ENCODE results near the gene SORL1-AS1.
"Not testable (repeated sequence)": the region's sequence is repeated elsewhere in the genome, so short reads cannot be mapped to it uniquely, and the experiment has no call there.

The SORL1-AS1 gene

GRCh38 chr11:121418625-121419114, 34.1 kb downstream of the SORL1-AS1 start:
- no peaks in the 10 kb centered on the region for H3K27me3 ChIP-seq (ENCODE audit: control insufficient read depth in 1 of 2, insufficient read depth in 2 of 2, low read length in 1 of 2)
- H3K36me3 ChIP-seq (ENCODE audit: control insufficient read depth in 1 of 2, insufficient read depth in 2 of 2, low read length in 1 of 2) = no peaks in the 10 kb centered on the region
- H3K4me1 ChIP-seq (ENCODE audit: control insufficient read depth in 1 of 2, insufficient read depth in 2 of 2, low read length in 2 of 2) = no peaks in the 10 kb centered on the region
- ATAC-seq (ENCODE audit: low FRiP score) (peak; percentile 6), DNase-seq (peak in 1 of 2 donors; percentile 73)
- intact Hi-C loops (cut with DNase I) = no loop called here
- no peak overlapping the region for H3K4me3 ChIP-seq (ENCODE audit: low read length in 2 of 2)
- 91 to 93% methylated on average over 7 of the region's 7 CpGs for WGBS, 2 donors
- no peak overlapping the region for H3K27ac ChIP-seq (ENCODE audit: low read depth in 1 of 2, low read length in 2 of 2)
- H3K9me3 ChIP-seq (ENCODE audit: control insufficient read depth, low read length) = no peaks in the 10 kb centered on the region

DNA sequence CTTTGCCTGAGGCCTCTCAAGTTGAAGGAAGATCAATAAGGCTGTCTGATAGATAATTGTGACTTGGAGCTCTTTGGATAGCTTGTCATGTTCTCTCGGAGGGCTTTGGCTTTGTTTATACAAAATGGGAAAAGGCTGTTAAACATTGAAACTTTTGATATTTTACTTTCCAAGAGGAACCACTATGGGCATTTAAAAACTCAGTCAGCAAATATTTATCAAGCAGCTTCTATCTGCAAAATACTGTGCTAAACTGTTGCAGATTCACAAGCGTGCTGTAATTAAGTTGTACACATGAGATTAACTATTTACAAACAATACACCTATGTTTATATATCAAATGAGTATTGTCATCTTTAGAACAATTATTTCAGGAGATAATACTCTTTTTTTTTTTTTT, 35.2 kb downstream of the SORL1-AS1 start:
- no peaks in the 10 kb centered on the region for H3K4me1 ChIP-seq (ENCODE audit: control insufficient read depth in 1 of 2, insufficient read depth in 2 of 2, low read length in 2 of 2)
- DNase-seq = no peak
- WGBS, 2 donors = 46 to 53% methylated on average over 2 of the region's 2 CpGs
- H3K36me3 ChIP-seq (ENCODE audit: control insufficient read depth in 1 of 2, insufficient read depth in 2 of 2, low read length in 1 of 2) = no peaks in the 10 kb centered on the region
- no peak overlapping the region for H3K27ac ChIP-seq (ENCODE audit: low read depth in 1 of 2, low read length in 2 of 2)
- H3K4me3 ChIP-seq (ENCODE audit: low read length in 2 of 2) = no peak overlapping the region
- intact Hi-C loops (cut with DNase I) = no loop called here
- no peaks in the 10 kb centered on the region for H3K9me3 ChIP-seq (ENCODE audit: control insufficient read depth, low read length)
- ATAC-seq (ENCODE audit: low FRiP score) = no peak
- H3K27me3 ChIP-seq (ENCODE audit: control insufficient read depth in 1 of 2, insufficient read depth in 2 of 2, low read length in 1 of 2) = no peaks in the 10 kb centered on the region

DNA sequence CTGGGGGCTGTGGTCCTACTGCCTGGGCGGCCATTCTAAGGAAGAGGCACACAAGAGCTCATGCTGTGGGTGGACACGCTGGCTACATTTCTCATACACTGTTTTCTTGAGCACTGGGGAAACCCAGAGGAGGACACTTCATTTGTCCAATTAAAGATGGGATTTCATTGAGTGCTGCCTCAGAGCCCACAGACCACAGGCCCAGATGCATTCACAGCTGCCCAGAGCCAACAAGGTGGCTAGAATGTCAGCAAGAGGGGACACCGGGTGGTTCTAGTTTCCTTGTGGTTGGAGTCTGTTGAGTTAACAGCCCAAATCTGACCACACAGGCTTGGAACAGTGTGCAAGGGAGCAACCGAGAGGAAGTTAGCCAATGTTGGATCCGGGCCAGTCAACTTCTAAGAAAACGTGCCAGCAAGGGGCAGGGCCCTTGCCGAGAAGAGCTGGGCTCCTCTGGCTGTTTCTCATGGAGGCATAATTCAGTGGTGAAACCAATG, 35.7 kb downstream of the SORL1-AS1 start:
- ATAC-seq (ENCODE audit: low FRiP score) = peak; percentile 90
- Histone ChIP-seq H3K4me3 (ENCODE audit: low read length in 2 of 2) (no peak overlapping the region), H3K27ac (ENCODE audit: low read depth in 1 of 2, low read length in 2 of 2) (no peak overlapping the region), H3K9me3 (ENCODE audit: control insufficient read depth, low read length) (no peaks in the 10 kb centered on the region), H3K36me3 (ENCODE audit: control insufficient read depth in 1 of 2, insufficient read depth in 2 of 2, low read length in 1 of 2) (no peaks in the 10 kb centered on the region), H3K4me1 (ENCODE audit: control insufficient read depth in 1 of 2, insufficient read depth in 2 of 2, low read length in 2 of 2) (no peaks in the 10 kb centered on the region), H3K27me3 (ENCODE audit: control insufficient read depth in 1 of 2, insufficient read depth in 2 of 2, low read length in 1 of 2) (no peaks in the 10 kb centered on the region)
- DNase-seq = peak; percentile 90 to 94
- 11 to 12% methylated on average over 7 of the region's 7 CpGs for WGBS, 2 donors
- intact Hi-C loops (cut with DNase I) = no loop called here

- no peaks in the 10 kb centered on the region for H3K36me3 ChIP-seq (ENCODE audit: control insufficient read depth in 1 of 2, insufficient read depth in 2 of 2, low read length in 1 of 2)
- H3K9me3 ChIP-seq (ENCODE audit: control insufficient read depth, low read length) = no peaks in the 10 kb centered on the region
- DNase-seq (no peak), ATAC-seq (ENCODE audit: low FRiP score) (no peak)
- H3K4me1 ChIP-seq (ENCODE audit: control insufficient read depth in 1 of 2, insufficient read depth in 2 of 2, low read length in 2 of 2) = no peaks in the 10 kb centered on the region
- H3K4me3 ChIP-seq (ENCODE audit: low read length in 2 of 2) = no peak overlapping the region
- 23 to 27% methylated on average over 1 of the region's 1 CpG for WGBS, 2 donors
- intact Hi-C loops (cut with DNase I) = no loop called here
- H3K27me3 ChIP-seq (ENCODE audit: control insufficient read depth in 1 of 2, insufficient read depth in 2 of 2, low read length in 1 of 2) = no peaks in the 10 kb centered on the region
- no peak overlapping the region for H3K27ac ChIP-seq (ENCODE audit: low read depth in 1 of 2, low read length in 2 of 2)
These were observed 36.9 kb downstream of the SORL1-AS1 start for GRCh38 chr11:121415856-121416255.

- Histone ChIP-seq H3K9me3 (ENCODE audit: control insufficient read depth, low read length) (no peaks in the 10 kb centered on the region), H3K27me3 (ENCODE audit: control insufficient read depth in 1 of 2, insufficient read depth in 2 of 2, low read length in 1 of 2) (no peaks in the 10 kb centered on the region), H3K36me3 (ENCODE audit: control insufficient read depth in 1 of 2, insufficient read depth in 2 of 2, low read length in 1 of 2) (no peaks in the 10 kb centered on the region), H3K4me1 (ENCODE audit: control insufficient read depth in 1 of 2, insufficient read depth in 2 of 2, low read length in 2 of 2) (no peaks in the 10 kb centered on the region), H3K27ac (ENCODE audit: low read depth in 1 of 2, low read length in 2 of 2) (no peak overlapping the region), H3K4me3 (ENCODE audit: low read length in 2 of 2) (no peak overlapping the region)
- intact Hi-C loops (cut with DNase I) = no loop called here
- 93 to 100% methylated on average over 2 of the region's 2 CpGs for WGBS, 2 donors
- DNase-seq = no peak
- no peak for ATAC-seq (ENCODE audit: low FRiP score)
These were observed 38.4 kb downstream of the SORL1-AS1 start for GRCh38 chr11:121414141-121414913.

- no peaks in the 10 kb centered on the region for H3K27me3 ChIP-seq (ENCODE audit: control insufficient read depth in 1 of 2, insufficient read depth in 2 of 2, low read length in 1 of 2)
- whole genome bisulfite sequencing, 2 donors = 76 to 78% methylated on average over 4 of the region's 4 CpGs
- no peak overlapping the region for H3K4me3 ChIP-seq (ENCODE audit: low read length in 2 of 2)
- no peaks in the 10 kb centered on the region for H3K36me3 ChIP-seq (ENCODE audit: control insufficient read depth in 1 of 2, insufficient read depth in 2 of 2, low read length in 1 of 2)
- no peaks in the 10 kb centered on the region for H3K4me1 ChIP-seq (ENCODE audit: control insufficient read depth in 1 of 2, insufficient read depth in 2 of 2, low read length in 2 of 2)
- no peaks in the 10 kb centered on the region for H3K9me3 ChIP-seq (ENCODE audit: control insufficient read depth, low read length)
- intact Hi-C loops (cut with DNase I) = no loop called here
- no peak for ATAC-seq (ENCODE audit: low FRiP score)
- DNase-seq = no peak
- H3K27ac ChIP-seq (ENCODE audit: low read depth in 1 of 2, low read length in 2 of 2) = no peak overlapping the region
These were observed 39.9 kb downstream of the SORL1-AS1 start for GRCh38 chr11:121412711-121413415.

DNA sequence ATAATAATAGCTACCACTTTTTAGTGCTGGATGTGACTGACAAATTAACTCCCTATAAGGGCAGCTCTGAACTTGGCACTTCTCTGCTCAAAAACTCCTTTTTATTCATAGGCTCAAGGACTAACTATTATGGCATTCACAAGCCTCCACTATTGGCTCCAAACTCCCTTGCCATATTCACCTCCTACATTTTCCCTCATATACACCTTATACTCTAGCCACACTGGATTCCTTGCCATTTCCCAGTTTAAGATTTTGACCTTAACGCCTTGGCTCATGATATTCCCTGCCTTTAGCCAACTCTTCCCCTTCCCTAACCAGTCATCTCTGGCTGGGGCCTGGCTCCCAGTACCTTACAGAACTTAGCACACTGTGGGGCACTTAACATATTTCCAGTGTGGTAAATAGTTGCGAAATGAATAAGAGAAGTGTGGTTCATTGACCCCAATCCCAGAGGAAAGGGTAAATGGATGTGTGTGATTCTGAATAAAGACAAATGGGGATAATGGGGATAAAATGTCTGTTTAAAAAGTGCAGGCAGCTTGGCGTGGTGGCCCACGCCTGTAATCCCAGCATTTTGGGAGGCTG, 40.7 kb downstream of the SORL1-AS1 start:
- Histone ChIP-seq H3K27me3 (ENCODE audit: control insufficient read depth in 1 of 2, insufficient read depth in 2 of 2, low read length in 1 of 2) (no peaks in the 10 kb centered on the region), H3K36me3 (ENCODE audit: control insufficient read depth in 1 of 2, insufficient read depth in 2 of 2, low read length in 1 of 2) (no peaks in the 10 kb centered on the region), H3K27ac (ENCODE audit: low read depth in 1 of 2, low read length in 2 of 2) (no peak overlapping the region), H3K4me3 (ENCODE audit: low read length in 2 of 2) (no peak overlapping the region), H3K4me1 (ENCODE audit: control insufficient read depth in 1 of 2, insufficient read depth in 2 of 2, low read length in 2 of 2) (no peaks in the 10 kb centered on the region), H3K9me3 (ENCODE audit: control insufficient read depth, low read length) (no peaks in the 10 kb centered on the region)
- DNase-seq (no peak), ATAC-seq (ENCODE audit: low FRiP score) (no peak)
- intact Hi-C loops (cut with DNase I) = no loop called here
- 97% methylated on average over 4 of the region's 4 CpGs for WGBS, 2 donors

DNA sequence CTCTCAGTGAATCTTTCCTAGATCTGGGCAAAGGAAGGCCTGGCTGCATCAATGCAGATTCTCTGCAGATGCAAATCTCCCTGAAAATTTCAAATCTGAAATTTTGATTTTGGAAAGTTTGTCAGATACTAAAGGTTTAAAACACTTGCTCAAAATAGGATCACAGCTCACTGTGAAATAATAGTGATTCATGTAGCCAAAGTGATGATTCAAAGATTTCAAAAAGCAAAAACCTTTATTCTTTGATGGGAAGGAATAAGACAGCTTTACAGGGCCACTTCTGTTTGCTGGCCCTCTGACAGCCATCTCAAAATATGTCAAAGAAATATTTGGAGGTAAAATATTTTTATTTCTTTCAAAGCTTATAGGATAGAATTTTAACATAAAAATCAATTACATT, 41.4 kb downstream of the SORL1-AS1 start:
- DNase-seq; H3K27ac ChIP-seq (ENCODE audit: low read depth in 1 of 2, low read length in 2 of 2); H3K36me3 ChIP-seq (ENCODE audit: control insufficient read depth in 1 of 2, insufficient read depth in 2 of 2, low read length in 1 of 2); H3K4me1 ChIP-seq (ENCODE audit: control insufficient read depth in 1 of 2, insufficient read depth in 2 of 2, low read length in 2 of 2); H3K27me3 ChIP-seq (ENCODE audit: control insufficient read depth in 1 of 2, insufficient read depth in 2 of 2, low read length in 1 of 2); intact Hi-C loops (cut with DNase I); H3K4me3 ChIP-seq (ENCODE audit: low read length in 2 of 2); H3K9me3 ChIP-seq (ENCODE audit: control insufficient read depth, low read length); ATAC-seq (ENCODE audit: low FRiP score): not testable (repeated sequence)

Data from aorta (tissue), 5 donors.